Skeletal muscle cell (primary cell): ENCODE measurements around the gene SYPL2.

Source experiments
- DNase-seq: peaks from one replicate; pipeline ENCODE4 v3.0.0-alpha.2; 2010; ENCODE audit warnings: low read depth
- H3K4me3 ChIP-seq: 2 replicates; pipeline ENCODE4 v1.5.1; 2011; ENCODE audit warnings: low read depth, mild to moderate bottlenecking, control low read depth, low read length, moderate library complexity

Gene SYPL2

GRCh38 chr1:109488696-109489095 lies 22.4 kb downstream of the SYPL2 start:
- no peak overlapping the region for H3K4me3 ChIP-seq
- DNase-seq = no peak

GRCh38 chr1:109490029-109490933 lies 23.9 kb downstream of the SYPL2 start:
- no peak for DNase-seq
- no peak overlapping the region for H3K4me3 ChIP-seq

- no peak for DNase-seq
- no peak overlapping the region for H3K4me3 ChIP-seq
Measured at GRCh38 chr1:109490934-109491302, 24.6 kb downstream of the SYPL2 start.

GRCh38 chr1:109491372-109491771 lies 25.0 kb downstream of the SYPL2 start:
- no peak overlapping the region for H3K4me3 ChIP-seq
- DNase-seq = no peak

- no peak overlapping the region for H3K4me3 ChIP-seq
- no peak for DNase-seq
Measured at GRCh38 chr1:109492779-109493178, 26.4 kb downstream of the SYPL2 start.

GRCh38 chr1:109493227-109493626 lies 26.9 kb downstream of the SYPL2 start:
- no peak for DNase-seq
- H3K4me3 ChIP-seq = no peak overlapping the region

- DNase-seq = peak; percentile 49
Measured at GRCh38 chr1:109493805-109494539, 27.6 kb downstream of the SYPL2 start, which contains the start of gene CYB561D1. TSS of gene CYB561D1 (plus strand) at chr1:109494094. CDS start at chr1:109494140, 46 bp downstream.

GRCh38 chr1:109495738-109496137 lies 29.4 kb downstream of the SYPL2 start:
- H3K4me3 ChIP-seq = no peak overlapping the region
- DNase-seq = no peak

More at GRCh38 chr1:109493805-109494539, 27.6 kb downstream of the SYPL2 start, which contains the start of gene CYB561D1:
- peak within 1 kb of the TSS; percentile 90 for H3K4me3 ChIP-seq

GRCh38 chr1:109497449-109498160 lies 31.3 kb downstream of the SYPL2 start:
- no peak overlapping the region for H3K4me3 ChIP-seq

GRCh38 chr1:109498161-109498801 lies 31.9 kb downstream of the SYPL2 start:
- DNase-seq = no peak
- no peak overlapping the region for H3K4me3 ChIP-seq

More at GRCh38 chr1:109497449-109498160, 31.3 kb downstream of the SYPL2 start:
- DNase-seq = no peak

GRCh38 chr1:109499081-109499480 lies 32.7 kb downstream of the SYPL2 start:
- no peak overlapping the region for H3K4me3 ChIP-seq
- no peak for DNase-seq

- H3K4me3 ChIP-seq = no peak overlapping the region
- no peak for DNase-seq
Measured at GRCh38 chr1:109499661-109500536, 33.6 kb downstream of the SYPL2 start.

GRCh38 chr1:109500941-109501381 lies 34.6 kb downstream of the SYPL2 start:
- no peak for DNase-seq
- H3K4me3 ChIP-seq = no peak overlapping the region

GRCh38 chr1:109501644-109502363 lies 35.5 kb downstream of the SYPL2 start:
- no peak overlapping the region for H3K4me3 ChIP-seq
- no peak for DNase-seq

- no peak overlapping the region for H3K4me3 ChIP-seq
Measured at GRCh38 chr1:109502364-109502851, 36.1 kb downstream of the SYPL2 start.

GRCh38 chr1:109503935-109504334 lies 37.6 kb downstream of the SYPL2 start:
- no peak overlapping the region for H3K4me3 ChIP-seq
- DNase-seq = no peak

More at GRCh38 chr1:109502364-109502851, 36.1 kb downstream of the SYPL2 start:
- no peak for DNase-seq

- DNase-seq = no peak
- H3K4me3 ChIP-seq = no peak overlapping the region
Measured at GRCh38 chr1:109504974-109505373, 38.6 kb downstream of the SYPL2 start.
